HEK293 (cell line): ENCODE measurements around the gene IL22RA1.

Experiments used
- KLF16 ChIP-seq: fragments of 450-650 bp; formaldehyde crosslinking; IDR thresholded peaks from 2 replicates; pipeline ENCODE4 v1.5.1; 2017; ENCODE audit warnings: missing biosample characterization, missing genetic modification characterization
- KLF8 ChIP-seq: fragments of 450-650 bp; formaldehyde crosslinking; IDR thresholded peaks from 2 replicates; pipeline ENCODE4 v1.5.1; 2016; ENCODE audit warnings: missing biosample characterization, missing genetic modification characterization
- SP3 ChIP-seq: fragments of 450-650 bp; formaldehyde crosslinking; IDR thresholded peaks from 2 replicates; pipeline ENCODE4 v1.5.1; 2016; ENCODE audit warnings: missing biosample characterization, missing genetic modification characterization
- ZNF132 ChIP-seq: fragments of 450-650 bp; formaldehyde crosslinking; IDR thresholded peaks from 2 replicates; pipeline ENCODE4 v1.5.1; 2017; ENCODE audit warnings: missing biosample characterization, missing genetic modification characterization, borderline replicate concordance
- ZNF19 ChIP-seq: fragments of 450-650 bp; formaldehyde crosslinking; IDR thresholded peaks from 2 replicates; pipeline ENCODE4; 2016; ENCODE audit warnings: missing biosample characterization, missing genetic modification characterization, low read depth
- ZNF660 ChIP-seq: fragments of 450-650 bp; IDR thresholded peaks from 2 replicates; pipeline ENCODE4 v1.5.1; 2018; ENCODE audit warnings: missing biosample characterization, mild to moderate bottlenecking, missing genetic modification characterization
- ZNF791 ChIP-seq: fragments of 450-650 bp; formaldehyde crosslinking; IDR thresholded peaks from 2 replicates; pipeline ENCODE4 v1.5.1; 2016; ENCODE audit warnings: missing biosample characterization, missing genetic modification characterization
- TF ChIP-seq, protein P1 (sequence below): fragments of 450-650 bp; formaldehyde crosslinking; IDR thresholded peaks from 2 replicates; pipeline ENCODE4 v1.5.1; 2016; ENCODE audit warnings: missing biosample characterization, missing genetic modification characterization
- TF ChIP-seq, protein P2 (sequence below): fragments of 450-650 bp; IDR thresholded peaks from 2 replicates; pipeline ENCODE4 v1.5.1; 2018; ENCODE audit warnings: missing biosample characterization, mild to moderate bottlenecking, missing genetic modification characterization
- TF ChIP-seq, protein P3 (sequence below): fragments of 450-650 bp; formaldehyde crosslinking; IDR thresholded peaks from 2 replicates; pipeline ENCODE4 v1.5.1; 2016; ENCODE audit warnings: missing biosample characterization, missing genetic modification characterization
- TF ChIP-seq, protein P4 (sequence below): fragments of 450-650 bp; formaldehyde crosslinking; IDR thresholded peaks from 2 replicates; pipeline ENCODE4 v1.5.1; 2016; ENCODE audit warnings: missing biosample characterization, missing genetic modification characterization
- TF ChIP-seq, protein P5 (sequence below): fragments of 450-650 bp; formaldehyde crosslinking; IDR thresholded peaks from 2 replicates; pipeline ENCODE4 v1.5.1; 2016; ENCODE audit warnings: missing biosample characterization, missing genetic modification characterization

DNA sequence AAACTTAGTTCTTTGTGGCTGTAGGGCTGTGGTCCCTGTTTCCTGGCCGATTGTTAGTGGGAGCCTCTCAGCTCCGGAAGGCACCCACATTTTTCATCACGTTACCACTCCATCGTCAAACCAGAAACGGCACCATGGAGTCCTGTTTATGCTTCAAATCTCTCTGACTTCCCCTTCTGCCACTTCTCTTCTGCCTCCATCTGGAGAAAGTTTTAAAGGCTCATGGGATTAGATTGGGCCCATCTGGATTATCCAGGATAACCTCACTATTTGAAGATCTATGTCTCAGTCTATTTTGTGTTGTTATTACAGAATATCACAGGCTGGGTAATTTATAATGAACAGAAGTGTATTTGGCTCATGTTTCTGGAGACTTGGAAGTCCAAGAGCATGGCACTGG is 19.3 kb upstream of the IL22RA1 start:
- TF ChIP-seq, protein P1, sequence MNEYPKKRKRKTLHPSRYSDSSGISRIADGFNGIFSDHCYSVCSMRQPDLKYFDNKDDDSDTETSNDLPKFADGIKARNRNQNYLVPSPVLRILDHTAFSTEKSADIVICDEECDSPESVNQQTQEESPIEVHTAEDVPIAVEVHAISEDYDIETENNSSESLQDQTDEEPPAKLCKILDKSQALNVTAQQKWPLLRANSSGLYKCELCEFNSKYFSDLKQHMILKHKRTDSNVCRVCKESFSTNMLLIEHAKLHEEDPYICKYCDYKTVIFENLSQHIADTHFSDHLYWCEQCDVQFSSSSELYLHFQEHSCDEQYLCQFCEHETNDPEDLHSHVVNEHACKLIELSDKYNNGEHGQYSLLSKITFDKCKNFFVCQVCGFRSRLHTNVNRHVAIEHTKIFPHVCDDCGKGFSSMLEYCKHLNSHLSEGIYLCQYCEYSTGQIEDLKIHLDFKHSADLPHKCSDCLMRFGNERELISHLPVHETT (tag by site-specific recombination): no peak
- TF ChIP-seq, protein P2, sequence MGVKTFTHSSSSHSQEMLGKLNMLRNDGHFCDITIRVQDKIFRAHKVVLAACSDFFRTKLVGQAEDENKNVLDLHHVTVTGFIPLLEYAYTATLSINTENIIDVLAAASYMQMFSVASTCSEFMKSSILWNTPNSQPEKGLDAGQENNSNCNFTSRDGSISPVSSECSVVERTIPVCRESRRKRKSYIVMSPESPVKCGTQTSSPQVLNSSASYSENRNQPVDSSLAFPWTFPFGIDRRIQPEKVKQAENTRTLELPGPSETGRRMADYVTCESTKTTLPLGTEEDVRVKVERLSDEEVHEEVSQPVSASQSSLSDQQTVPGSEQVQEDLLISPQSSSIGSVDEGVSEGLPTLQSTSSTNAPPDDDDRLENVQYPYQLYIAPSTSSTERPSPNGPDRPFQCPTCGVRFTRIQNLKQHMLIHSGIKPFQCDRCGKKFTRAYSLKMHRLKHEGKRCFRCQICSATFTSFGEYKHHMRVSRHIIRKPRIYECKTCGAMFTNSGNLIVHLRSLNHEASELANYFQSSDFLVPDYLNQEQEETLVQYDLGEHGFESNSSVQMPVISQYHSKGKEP (tag by site-specific recombination): no peak
- TF ChIP-seq KLF8 (no peak), SP3 (tag by site-specific recombination) (no peak), ZNF660 (no peak), ZNF19 (tag by site-specific recombination) (no peak), ZNF791 (tag by site-specific recombination) (no peak), KLF16 (tag by site-specific recombination) (no peak), ZNF132 (no peak)
- TF ChIP-seq, protein P3, sequence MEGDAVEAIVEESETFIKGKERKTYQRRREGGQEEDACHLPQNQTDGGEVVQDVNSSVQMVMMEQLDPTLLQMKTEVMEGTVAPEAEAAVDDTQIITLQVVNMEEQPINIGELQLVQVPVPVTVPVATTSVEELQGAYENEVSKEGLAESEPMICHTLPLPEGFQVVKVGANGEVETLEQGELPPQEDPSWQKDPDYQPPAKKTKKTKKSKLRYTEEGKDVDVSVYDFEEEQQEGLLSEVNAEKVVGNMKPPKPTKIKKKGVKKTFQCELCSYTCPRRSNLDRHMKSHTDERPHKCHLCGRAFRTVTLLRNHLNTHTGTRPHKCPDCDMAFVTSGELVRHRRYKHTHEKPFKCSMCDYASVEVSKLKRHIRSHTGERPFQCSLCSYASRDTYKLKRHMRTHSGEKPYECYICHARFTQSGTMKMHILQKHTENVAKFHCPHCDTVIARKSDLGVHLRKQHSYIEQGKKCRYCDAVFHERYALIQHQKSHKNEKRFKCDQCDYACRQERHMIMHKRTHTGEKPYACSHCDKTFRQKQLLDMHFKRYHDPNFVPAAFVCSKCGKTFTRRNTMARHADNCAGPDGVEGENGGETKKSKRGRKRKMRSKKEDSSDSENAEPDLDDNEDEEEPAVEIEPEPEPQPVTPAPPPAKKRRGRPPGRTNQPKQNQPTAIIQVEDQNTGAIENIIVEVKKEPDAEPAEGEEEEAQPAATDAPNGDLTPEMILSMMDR (tag by site-specific recombination): no peak
- TF ChIP-seq, protein P4, sequence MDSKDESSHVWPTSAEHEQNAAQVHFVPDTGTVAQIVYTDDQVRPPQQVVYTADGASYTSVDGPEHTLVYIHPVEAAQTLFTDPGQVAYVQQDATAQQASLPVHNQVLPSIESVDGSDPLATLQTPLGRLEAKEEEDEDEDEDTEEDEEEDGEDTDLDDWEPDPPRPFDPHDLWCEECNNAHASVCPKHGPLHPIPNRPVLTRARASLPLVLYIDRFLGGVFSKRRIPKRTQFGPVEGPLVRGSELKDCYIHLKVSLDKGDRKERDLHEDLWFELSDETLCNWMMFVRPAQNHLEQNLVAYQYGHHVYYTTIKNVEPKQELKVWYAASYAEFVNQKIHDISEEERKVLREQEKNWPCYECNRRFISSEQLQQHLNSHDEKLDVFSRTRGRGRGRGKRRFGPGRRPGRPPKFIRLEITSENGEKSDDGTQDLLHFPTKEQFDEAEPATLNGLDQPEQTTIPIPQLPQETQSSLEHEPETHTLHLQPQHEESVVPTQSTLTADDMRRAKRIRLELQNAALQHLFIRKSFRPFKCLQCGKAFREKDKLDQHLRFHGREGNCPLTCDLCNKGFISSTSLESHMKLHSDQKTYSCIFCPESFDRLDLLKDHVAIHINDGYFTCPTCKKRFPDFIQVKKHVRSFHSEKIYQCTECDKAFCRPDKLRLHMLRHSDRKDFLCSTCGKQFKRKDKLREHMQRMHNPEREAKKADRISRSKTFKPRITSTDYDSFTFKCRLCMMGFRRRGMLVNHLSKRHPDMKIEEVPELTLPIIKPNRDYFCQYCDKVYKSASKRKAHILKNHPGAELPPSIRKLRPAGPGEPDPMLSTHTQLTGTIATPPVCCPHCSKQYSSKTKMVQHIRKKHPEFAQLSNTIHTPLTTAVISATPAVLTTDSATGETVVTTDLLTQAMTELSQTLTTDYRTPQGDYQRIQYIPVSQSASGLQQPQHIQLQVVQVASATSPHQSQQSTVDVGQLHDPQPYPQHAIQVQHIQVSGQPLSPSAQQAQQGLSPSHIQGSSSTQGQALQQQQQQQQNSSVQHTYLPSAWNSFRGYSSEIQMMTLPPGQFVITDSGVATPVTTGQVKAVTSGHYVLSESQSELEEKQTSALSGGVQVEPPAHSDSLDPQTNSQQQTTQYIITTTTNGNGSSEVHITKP (tag by site-specific recombination): no peak
- TF ChIP-seq, protein P5, sequence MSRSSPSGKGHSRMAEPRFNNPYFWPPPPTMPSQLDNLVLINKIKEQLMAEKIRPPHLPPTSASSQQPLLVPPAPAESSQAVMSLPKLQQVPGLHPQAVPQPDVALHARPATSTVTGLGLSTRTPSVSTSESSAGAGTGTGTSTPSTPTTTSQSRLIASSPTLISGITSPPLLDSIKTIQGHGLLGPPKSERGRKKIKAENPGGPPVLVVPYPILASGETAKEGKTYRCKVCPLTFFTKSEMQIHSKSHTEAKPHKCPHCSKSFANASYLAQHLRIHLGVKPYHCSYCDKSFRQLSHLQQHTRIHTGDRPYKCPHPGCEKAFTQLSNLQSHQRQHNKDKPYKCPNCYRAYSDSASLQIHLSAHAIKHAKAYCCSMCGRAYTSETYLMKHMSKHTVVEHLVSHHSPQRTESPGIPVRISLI: no peak
